PC-3 (cell line): Measurements from ENCODE around the gene DPH1. TPM values are rescaled to one million over a fixed set of nuclear protein-coding genes. Genes with fewer than 3 reads are reported as not detected.

Experiments used
- ATAC-seq: fragments of 200-7000 bp; cut with Tn5 transposase; 2 replicates; pipeline ENCODE4 v1.9.1; 2020; ENCODE audit warnings: mild to moderate bottlenecking, moderate library complexity
- BruUV-seq: library from RNA; stranded (reverse); fragments of 400-500 nt; replicated peaks from 2 replicates; lab custom pipeline; 2021; lab: Mats Ljungman, UMichigan
- CTCF ChIA-PET: fragments of 300-600 bp; sonication (Branson Sonifier 250); formaldehyde crosslinking; loops from one replicate; lab custom pipeline; 2022; ENCODE audit warnings: antibody characterized with exemption; lab: Charles Lee
- POLR2A ChIA-PET: fragments of 300-600 bp; sonication (Branson Sonifier 250); formaldehyde crosslinking; loops from one replicate; lab custom pipeline; 2022; ENCODE audit warnings: antibody characterized with exemption; ENCODE audit not compliant: unreplicated experiment; lab: Charles Lee
- DNase-seq: peaks from one replicate; pipeline ENCODE4 v3.0.0-alpha.2; 2015
- H2AFZ ChIP-seq: fragments of 300-600 bp; sonication (generic); 2 replicates; pipeline ENCODE4 v1.6.0; 2016; ENCODE audit warnings: antibody characterized with exemption, low read length
- H3F3A ChIP-seq: fragments of 300-600 bp; sonication (generic); one replicate; pipeline ENCODE4 v1.6.0; 2017; ENCODE audit warnings: antibody characterized with exemption, low read length, control low read depth, mild to moderate bottlenecking; ENCODE audit not compliant: unreplicated experiment
- H3K27ac ChIP-seq: fragments of 300-600 bp; sonication (generic); 2 replicates; pipeline ENCODE4 v1.5.1; 2016; ENCODE audit warnings: mild to moderate bottlenecking, low read length
- H3K27me3 ChIP-seq: fragments of 300-600 bp; sonication (generic); 2 replicates; pipeline ENCODE4 v1.6.1; 2016; ENCODE audit warnings: low read length, mixed read lengths
- H3K36me3 ChIP-seq: fragments of 300-600 bp; sonication (generic); 2 replicates; pipeline ENCODE4 v1.6.1; 2016; ENCODE audit warnings: low read depth, mixed run types, low read length, mixed read lengths
- H3K4me1 ChIP-seq: fragments of 300-600 bp; sonication (generic); 2 replicates; pipeline ENCODE4 v1.5.1; 2016; ENCODE audit warnings: low read length; ENCODE audit not compliant: insufficient read depth
- H3K4me2 ChIP-seq: fragments of 300-600 bp; sonication (generic); 2 replicates; pipeline ENCODE4 v1.6.0; 2016; ENCODE audit warnings: low read length
- H3K4me3 ChIP-seq: fragments of 300-600 bp; sonication (generic); 2 replicates; pipeline ENCODE4 v1.5.1; 2016; ENCODE audit warnings: mild to moderate bottlenecking, low read length, mixed read lengths
- H3K79me2 ChIP-seq: fragments of 300-600 bp; sonication (generic); 2 replicates; pipeline ENCODE4 v1.6.1; 2017; ENCODE audit warnings: low read length, mixed read lengths
- H3K9ac ChIP-seq: fragments of 300-600 bp; sonication (generic); 2 replicates; pipeline ENCODE4 v1.6.0; 2016; ENCODE audit warnings: mild to moderate bottlenecking, low read length
- H3K9me2 ChIP-seq: fragments of 300-600 bp; sonication (generic); replicated peaks from 2 replicates; pipeline ENCODE4 v1.6.1; 2016; ENCODE audit warnings: mixed run types, low read length, mixed read lengths
- H3K9me3 ChIP-seq: fragments of 300-600 bp; sonication (generic); 2 replicates; pipeline ENCODE4 v1.6.1; 2016; ENCODE audit warnings: low read length, mixed read lengths
- H4K20me1 ChIP-seq: fragments of 300-600 bp; sonication (generic); 2 replicates; pipeline ENCODE4 v1.6.1; 2016; ENCODE audit warnings: low read length, mixed read lengths
- CTCF ChIP-seq: fragments of 300-600 bp; sonication (generic); conservative IDR thresholded peaks from 2 replicates; pipeline ENCODE4 v1.5.1; 2017; ENCODE audit warnings: antibody characterized with exemption, low read depth, mild to moderate bottlenecking, low read length
- EZH2 ChIP-seq: fragments of 300-600 bp; sonication (generic); IDR thresholded peaks from one replicate; pipeline ENCODE4 v1.6.1; 2017; ENCODE audit warnings: antibody characterized with exemption, mild to moderate bottlenecking, low read length; ENCODE audit not compliant: unreplicated experiment
- EZH2phosphoT487 ChIP-seq: fragments of 300-600 bp; sonication (generic); IDR thresholded peaks from 2 replicates; pipeline ENCODE4 v1.6.1; 2018; ENCODE audit warnings: mild to moderate bottlenecking, antibody characterized with exemption, low read length, borderline replicate concordance
- intact Hi-C: fragments of 100-400 bp; cut with micrococcal nuclease; formaldehyde crosslinking; loops from 2 replicates; pipeline ENCODE4 v1.9.0; 2023
- total RNA-seq: library from RNA; depleted of rRNA; stranded (reverse); fragments of >200 nt; gene quantifications from 2 replicates; pipeline ENCODE4 v1.2.3, GENCODE V29; 2014

Gene DPH1
- total RNA-seq, 1 experiment from 2014 or later, result 47.9 TPM

GRCh38 chr17:1985093-1985492, 44.9 kb upstream of the DPH1 start:
- Histone ChIP-seq H3K27ac (no peak overlapping the region), H3K79me2 (0 out of 2 replicates have a peak, but pooled peaks cover 6% of the 10 kb centered on the region), H2AFZ (no peak overlapping the region), H3F3A (no peaks in the 10 kb centered on the region), H3K9me2 (no peaks in the 10 kb centered on the region), H3K9ac (no peak overlapping the region), H3K4me1 (peaks cover 23% of the 10 kb centered on the region), H3K9me3 (no peaks in the 10 kb centered on the region), H3K27me3 (no peaks in the 10 kb centered on the region), H4K20me1 (no peaks in the 10 kb centered on the region), H3K4me3 (no peak overlapping the region), H3K4me2 (no peak overlapping the region), H3K36me3 (no peaks in the 10 kb centered on the region)
- no peak for DNase-seq
- no peak for ATAC-seq
- TF ChIP-seq EZH2phosphoT487 (no peak), EZH2 (no peak), CTCF (no peak)
- intact Hi-C loops, result no loop called here
- BruUV-seq, result no TSS peak
- ChIA-PET POLR2A (no interaction called here), CTCF (no interaction called here)

GRCh38 chr17:1985686-1986085, 44.3 kb upstream of the DPH1 start:
- no peak overlapping the region for H3K9ac ChIP-seq
- no peaks in the 10 kb centered on the region for H3K9me3 ChIP-seq
- CTCF ChIA-PET, result no interaction called here
- intact Hi-C loops, result no loop called here
- no peaks in the 10 kb centered on the region for H3F3A ChIP-seq
- no peak for TF ChIP-seq CTCF
- no peak for TF ChIP-seq EZH2phosphoT487
- no peak for TF ChIP-seq EZH2
- 0 out of 2 replicates have a peak, but pooled peaks cover 6% of the 10 kb centered on the region for H3K79me2 ChIP-seq
- POLR2A ChIA-PET, result no interaction called here
- ATAC-seq (no peak), DNase-seq (no peak)
- no peaks in the 10 kb centered on the region for H3K9me2 ChIP-seq
- H3K36me3 ChIP-seq, result no peaks in the 10 kb centered on the region
- H3K27ac ChIP-seq, result no peak overlapping the region
- no peaks in the 10 kb centered on the region for H4K20me1 ChIP-seq
- peaks cover 23% of the 10 kb centered on the region for H3K4me1 ChIP-seq
- H3K4me3 ChIP-seq, result no peak overlapping the region
- BruUV-seq, result no TSS peak
- H2AFZ ChIP-seq, result no peak overlapping the region
- no peak overlapping the region for H3K4me2 ChIP-seq
- H3K27me3 ChIP-seq, result no peaks in the 10 kb centered on the region

GRCh38 chr17:1986783-1987451, 43.0 kb upstream of the DPH1 start:
- no peak overlapping the region for H3K4me2 ChIP-seq
- CTCF ChIA-PET, result no interaction called here
- no peak for ATAC-seq
- no peak overlapping the region for H3K9ac ChIP-seq
- 0 out of 2 replicates have a peak, but pooled peaks cover 6% of the 10 kb centered on the region for H3K79me2 ChIP-seq
- H3K27ac ChIP-seq, result no peak overlapping the region
- no peaks in the 10 kb centered on the region for H3K9me2 ChIP-seq
- H3K4me3 ChIP-seq, result no peak overlapping the region
- H3F3A ChIP-seq, result no peaks in the 10 kb centered on the region
- no peak for DNase-seq
- peaks cover 16% of the 10 kb centered on the region for H3K4me1 ChIP-seq
- H3K9me3 ChIP-seq, result no peaks in the 10 kb centered on the region
- BruUV-seq, result no TSS peak
- no peaks in the 10 kb centered on the region for H3K27me3 ChIP-seq
- H2AFZ ChIP-seq, result no peak overlapping the region
- TF ChIP-seq EZH2phosphoT487, result no peak
- TF ChIP-seq CTCF, result no peak
- TF ChIP-seq EZH2, result no peak
- POLR2A ChIA-PET, result no interaction called here
- intact Hi-C loops, result no loop called here
- H4K20me1 ChIP-seq, result no peaks in the 10 kb centered on the region
- no peaks in the 10 kb centered on the region for H3K36me3 ChIP-seq
